A549 (cell line): ENCODE data around the gene SEL1L3.

ENCODE experiments used
- CEBPB ChIP-seq, 2 experiments: fragments of >200 bp in 1 of 2; sonication (Bioruptor Twin) in 1 of 2; formaldehyde crosslinking in 1 of 2; IDR thresholded peaks; 2 replicates each; pipeline ENCODE4 v1.6.1; 2012 to 2016
- CTCF ChIP-seq: fragments of >200 bp; sonication (Bioruptor Twin); formaldehyde crosslinking; IDR thresholded peaks from 3 replicates; pipeline ENCODE4 v1.5.1; 2016
- NPAS2 ChIP-seq: fragments of 250-450 bp; sonication (Bioruptor Pico); IDR thresholded peaks from 2 replicates; pipeline ENCODE4 v1.8.0; 2022; ENCODE audit warnings: mild to moderate bottlenecking, moderate library complexity, borderline replicate concordance
- NR3C1 ChIP-seq: fragments of >200 bp; sonication (Bioruptor Twin); formaldehyde crosslinking; IDR thresholded peaks from 3 replicates; pipeline ENCODE4 v1.6.1; 2017
- POLR2A ChIP-seq: IDR thresholded peaks from 2 replicates; pipeline ENCODE4 v1.6.1; 2012; ENCODE audit warnings: mild to moderate bottlenecking, low read length
- RCOR1 ChIP-seq: fragments of 150-350 bp; IDR thresholded peaks from 2 replicates; pipeline ENCODE4 v1.6.1; 2014; ENCODE audit warnings: antibody characterized with exemption, low read length, low read depth
- TP53 ChIP-seq: fragments of 250-450 bp; sonication (Bioruptor Pico); IDR thresholded peaks from 2 replicates; pipeline ENCODE4 v1.5.0; 2021; ENCODE audit warnings: mild to moderate bottlenecking, moderate library complexity
- USF2 ChIP-seq: fragments of 450-650 bp; IDR thresholded peaks from 2 replicates; pipeline ENCODE4 v1.6.1; 2014; ENCODE audit warnings: antibody characterized with exemption
- ZFP36 ChIP-seq: fragments of 450-650 bp; IDR thresholded peaks from 2 replicates; pipeline ENCODE4 v1.6.1; 2014; ENCODE audit warnings: borderline replicate concordance; ENCODE audit not compliant: partially characterized antibody

GRCh38 chr4:25847329-25847728, 15.5 kb downstream of the SEL1L3 start:
- TF ChIP-seq USF2 (no peak), CTCF (no peak), TP53 (CRISPR knock-in tag) (no peak), CEBPB (IDR thresholded peaks at IDR 0.05) (no peak), ZFP36 (no peak), RCOR1 (no peak), NPAS2 (CRISPR knock-in tag) (no peak), POLR2A (no peak), NR3C1 (no peak)
